Measurements from ENCODE around the gene PDS5B. TPM values are rescaled to one million over a fixed set of nuclear protein-coding genes. Genes with fewer than 3 reads are reported as not detected.
A peak's percentile ranks its signal among the peaks of the same experiment; 100 is the strongest.

The PDS5B gene
- total RNA-seq, 2 donors from 2014 or later, result 46.9 to 57.1 TPM

DNA sequence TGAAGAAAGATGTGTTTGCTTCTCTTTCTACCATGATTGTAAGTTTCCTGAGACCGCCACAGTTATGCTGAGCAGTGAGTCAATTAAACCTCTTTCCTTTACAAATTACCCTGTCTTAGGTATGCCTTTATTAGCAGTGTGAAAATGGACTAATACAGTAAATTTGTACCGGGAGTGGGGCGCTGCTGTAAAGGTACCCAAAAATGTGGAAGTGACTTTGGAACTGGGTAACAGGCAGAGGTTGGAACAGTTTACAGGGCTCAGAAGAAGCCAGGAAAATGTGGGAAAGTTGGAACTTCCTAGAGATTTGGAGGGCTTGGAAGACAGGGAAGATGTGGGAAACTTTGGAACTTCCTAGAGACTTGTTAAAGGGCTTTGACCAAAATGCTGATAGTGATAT, 9.2 kb upstream of the PDS5B start:
- TF ChIP-seq, protein P1, sequence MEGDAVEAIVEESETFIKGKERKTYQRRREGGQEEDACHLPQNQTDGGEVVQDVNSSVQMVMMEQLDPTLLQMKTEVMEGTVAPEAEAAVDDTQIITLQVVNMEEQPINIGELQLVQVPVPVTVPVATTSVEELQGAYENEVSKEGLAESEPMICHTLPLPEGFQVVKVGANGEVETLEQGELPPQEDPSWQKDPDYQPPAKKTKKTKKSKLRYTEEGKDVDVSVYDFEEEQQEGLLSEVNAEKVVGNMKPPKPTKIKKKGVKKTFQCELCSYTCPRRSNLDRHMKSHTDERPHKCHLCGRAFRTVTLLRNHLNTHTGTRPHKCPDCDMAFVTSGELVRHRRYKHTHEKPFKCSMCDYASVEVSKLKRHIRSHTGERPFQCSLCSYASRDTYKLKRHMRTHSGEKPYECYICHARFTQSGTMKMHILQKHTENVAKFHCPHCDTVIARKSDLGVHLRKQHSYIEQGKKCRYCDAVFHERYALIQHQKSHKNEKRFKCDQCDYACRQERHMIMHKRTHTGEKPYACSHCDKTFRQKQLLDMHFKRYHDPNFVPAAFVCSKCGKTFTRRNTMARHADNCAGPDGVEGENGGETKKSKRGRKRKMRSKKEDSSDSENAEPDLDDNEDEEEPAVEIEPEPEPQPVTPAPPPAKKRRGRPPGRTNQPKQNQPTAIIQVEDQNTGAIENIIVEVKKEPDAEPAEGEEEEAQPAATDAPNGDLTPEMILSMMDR (conservative IDR thresholded peaks at IDR 0.05), result no peak
- no peak overlapping the region for H3K4me3 Mint-ChIP-seq
- no peak for DNase-seq

DNA sequence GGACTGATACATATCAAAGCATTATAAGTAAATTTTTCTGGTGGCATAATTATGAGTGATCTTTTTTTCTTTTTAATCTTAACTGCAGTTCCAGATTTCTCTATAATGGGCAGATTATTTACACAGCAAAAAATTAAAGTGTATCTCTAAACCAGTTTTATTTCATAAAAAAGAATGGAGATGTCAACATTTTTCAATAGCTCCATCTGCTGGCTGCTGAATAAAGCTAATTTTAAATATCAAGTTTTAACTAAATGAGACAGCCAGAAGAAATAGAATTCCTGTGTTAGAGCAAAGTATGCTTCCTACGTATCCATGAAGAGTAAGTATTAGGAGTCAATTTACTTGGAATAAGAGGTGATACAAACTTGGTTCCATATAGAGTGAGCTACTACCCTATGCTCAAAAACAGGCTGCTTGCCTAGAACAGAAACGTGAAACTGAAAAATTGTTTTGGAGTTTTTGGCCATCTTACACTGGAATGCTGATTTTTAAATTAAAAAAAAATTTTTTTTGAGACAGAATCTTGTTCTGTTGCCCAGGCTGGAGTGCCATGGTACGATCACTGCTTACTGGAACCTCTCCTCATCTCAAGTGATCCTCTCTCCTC, 5.0 kb upstream of the PDS5B start:
- no peaks in the 10 kb centered on the region for H3K27me3 ChIP-seq (ENCODE audit: control insufficient read depth, insufficient read depth, low read length, poor library complexity, severe bottlenecking)
- Mint-ChIP-seq H3K9me3 (peaks cover 23% of the 10 kb centered on the region), H3K4me3 (no peak overlapping the region), H3K27ac (no peak overlapping the region), H3K27me3 (ENCODE audit: insufficient read depth) (peaks cover 16% of the 10 kb centered on the region), H3K36me3 (ENCODE audit: low read depth) (no peaks in the 10 kb centered on the region), H3K4me1 (no peaks in the 10 kb centered on the region)
- no peak overlapping the region for H3K27ac ChIP-seq (ENCODE audit: low read depth, low read length)
- H3K4me3 ChIP-seq (ENCODE audit: low read length), result no peak overlapping the region
- no peaks in the 10 kb centered on the region for H3K4me1 ChIP-seq (ENCODE audit: control insufficient read depth, insufficient read depth, low read length)
- peaks cover 12% of the 10 kb centered on the region for H3K9me3 ChIP-seq (ENCODE audit: control insufficient read depth, low read length)
- H3K36me3 ChIP-seq (ENCODE audit: control insufficient read depth, insufficient read depth, low read length), result no peaks in the 10 kb centered on the region
- 79 to 100% methylated on average over 1 to 3 of the region's 3 CpGs for WGBS, 2 experiments (ENCODE audit: insufficient coverage in 1 of 2, insufficient read length in 1 of 2)
- DNase-seq, result no peak
- TF ChIP-seq, protein P1 (conservative IDR thresholded peaks at IDR 0.05), result peak; percentile 74
- no peak overlapping the region for H3K9ac ChIP-seq (ENCODE audit: extremely low read depth, low read length, poor library complexity, severe bottlenecking)

More for the DNA sequence above, 9.2 kb upstream of the PDS5B start:
- Histone ChIP-seq H3K9me3 (ENCODE audit: control insufficient read depth, low read length) (peaks cover 12% of the 10 kb centered on the region), H3K4me3 (ENCODE audit: low read length) (no peak overlapping the region), H3K27ac (ENCODE audit: low read depth, low read length) (no peak overlapping the region), H3K4me1 (ENCODE audit: control insufficient read depth, insufficient read depth, low read length) (no peaks in the 10 kb centered on the region), H3K9ac (ENCODE audit: extremely low read depth, low read length, poor library complexity, severe bottlenecking) (no peak overlapping the region), H3K27me3 (ENCODE audit: control insufficient read depth, insufficient read depth, low read length, poor library complexity, severe bottlenecking) (no peaks in the 10 kb centered on the region), H3K36me3 (ENCODE audit: control insufficient read depth, insufficient read depth, low read length) (no peaks in the 10 kb centered on the region)
- Mint-ChIP-seq H3K36me3 (ENCODE audit: low read depth) (no peaks in the 10 kb centered on the region), H3K4me1 (no peaks in the 10 kb centered on the region), H3K27me3 (ENCODE audit: insufficient read depth) (no peaks in the 10 kb centered on the region), H3K27ac (no peak overlapping the region), H3K9me3 (peaks cover 31% of the 10 kb centered on the region)
- WGBS, 2 experiments (ENCODE audit: insufficient coverage in 1 of 2, insufficient read length in 1 of 2), result 99 to 100% methylated on average over 2 to 3 of the region's 3 CpGs

DNA sequence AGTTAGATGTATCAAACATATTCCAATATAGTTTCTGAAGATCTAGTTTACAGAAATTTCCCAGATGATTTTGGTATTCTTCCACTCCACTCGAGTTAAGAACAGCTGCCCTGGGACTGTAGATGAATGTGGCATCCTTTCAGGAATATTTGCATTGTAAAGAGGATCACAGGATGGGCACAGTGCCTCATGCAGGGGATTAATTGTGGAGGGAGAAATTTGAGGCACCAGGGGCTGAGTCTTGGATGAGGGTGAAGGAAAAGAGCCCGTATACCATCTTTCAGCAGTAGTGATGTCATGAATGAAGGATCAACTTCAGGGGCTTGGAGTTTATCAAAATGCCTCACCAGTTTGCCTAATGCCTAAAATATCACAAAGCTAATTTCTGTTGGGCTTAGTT, 4.0 kb upstream of the PDS5B start:
- no peak for DNase-seq

More for the DNA sequence above, 4.0 kb upstream of the PDS5B start:
- Mint-ChIP-seq H3K27ac (no peak overlapping the region), H3K4me3 (no peak overlapping the region), H3K4me1 (no peaks in the 10 kb centered on the region), H3K27me3 (ENCODE audit: insufficient read depth) (peaks cover 16% of the 10 kb centered on the region), H3K9me3 (peaks cover 16% of the 10 kb centered on the region), H3K36me3 (ENCODE audit: low read depth) (no peaks in the 10 kb centered on the region)
- TF ChIP-seq, protein P1 (conservative IDR thresholded peaks at IDR 0.05), result no peak
- no peaks in the 10 kb centered on the region for H3K36me3 ChIP-seq (ENCODE audit: control insufficient read depth, insufficient read depth, low read length)
- peaks cover 6% of the 10 kb centered on the region for H3K9me3 ChIP-seq (ENCODE audit: control insufficient read depth, low read length)
- 56 to 72% methylated on average over 1 to 2 of the region's 2 CpGs for WGBS, 2 experiments (ENCODE audit: insufficient coverage in 1 of 2, insufficient read length in 1 of 2)
- H3K4me3 ChIP-seq (ENCODE audit: low read length), result no peak overlapping the region
- no peak overlapping the region for H3K27ac ChIP-seq (ENCODE audit: low read depth, low read length)
- H3K4me1 ChIP-seq (ENCODE audit: control insufficient read depth, insufficient read depth, low read length), result no peaks in the 10 kb centered on the region
- H3K27me3 ChIP-seq (ENCODE audit: control insufficient read depth, insufficient read depth, low read length, poor library complexity, severe bottlenecking), result no peaks in the 10 kb centered on the region
- no peak overlapping the region for H3K9ac ChIP-seq (ENCODE audit: extremely low read depth, low read length, poor library complexity, severe bottlenecking)

All from endodermal cell (in vitro differentiated cells).